Pulmonary artery endothelial cell (primary cell): ENCODE results near the gene CHRNB4. TPM values are rescaled to one million over a fixed set of nuclear protein-coding genes. Genes with fewer than 3 reads are reported as not detected.
"Not testable (repeated sequence)": the region's sequence is repeated elsewhere in the genome, so short reads cannot be mapped to it uniquely, and the experiment has no call there.

Experiments used
- DNase-seq: peaks from one replicate; pipeline ENCODE4 v3.0.0-alpha.2; 2011; ENCODE audit warnings: low read depth, low spot score
- total RNA-seq: library from RNA; depleted of rRNA; stranded (reverse); fragments of >200 nt; gene quantifications from 2 replicates; pipeline ENCODE4 v1.2.3, GENCODE V29; 2014

The CHRNB4 gene
- not detected in 2 replicates for total RNA-seq

- DNase-seq = no peak
Measured at GRCh38 chr15:78641102-78641748, at the start of gene CHRNB4. CHRNB4 (minus strand) TSS chr15:78641210; CDS start chr15:78641133, 77 bp downstream.

- DNase-seq = no peak
Measured at GRCh38 chr15:78689626-78690025, 48.6 kb upstream of the CHRNB4 start.

- no peak for DNase-seq
Measured at GRCh38 chr15:78685925-78686324, 44.9 kb upstream of the CHRNB4 start.

GRCh38 chr15:78685159-78685921 lies 44.3 kb upstream of the CHRNB4 start:
- DNase-seq = no peak

GRCh38 chr15:78684657-78685056 lies 43.6 kb upstream of the CHRNB4 start:
- no peak for DNase-seq

GRCh38 chr15:78683599-78683998 lies 42.6 kb upstream of the CHRNB4 start:
- not testable (repeated sequence) for DNase-seq

GRCh38 chr15:78682693-78683410 lies 41.8 kb upstream of the CHRNB4 start:
- DNase-seq = no peak

GRCh38 chr15:78682004-78682651 lies 41.1 kb upstream of the CHRNB4 start:
- DNase-seq = no peak

GRCh38 chr15:78681281-78682003 lies 40.4 kb upstream of the CHRNB4 start:
- DNase-seq = no peak

- no peak for DNase-seq
Measured at GRCh38 chr15:78680431-78681075, 39.5 kb upstream of the CHRNB4 start.

GRCh38 chr15:78679089-78679511 lies 38.1 kb upstream of the CHRNB4 start:
- no peak for DNase-seq

- no peak for DNase-seq
Measured at GRCh38 chr15:78676424-78677110, 35.6 kb upstream of the CHRNB4 start.

- no peak for DNase-seq
Measured at GRCh38 chr15:78675617-78676360, 34.8 kb upstream of the CHRNB4 start.

- no peak for DNase-seq
Measured at GRCh38 chr15:78675206-78675605, 34.2 kb upstream of the CHRNB4 start.

- DNase-seq = no peak
Measured at GRCh38 chr15:78673917-78674444, 33.0 kb upstream of the CHRNB4 start.

- no peak for DNase-seq
Measured at GRCh38 chr15:78673476-78673875, 32.5 kb upstream of the CHRNB4 start.

GRCh38 chr15:78672285-78673014 lies 31.4 kb upstream of the CHRNB4 start:
- no peak for DNase-seq

- no peak for DNase-seq
Measured at GRCh38 chr15:78671626-78672211, 30.7 kb upstream of the CHRNB4 start.
